Measurements from ENCODE around the gene TM4SF4.
A peak's percentile ranks its signal among the peaks of the same experiment; 100 is the strongest.

Gene TM4SF4

DNA sequence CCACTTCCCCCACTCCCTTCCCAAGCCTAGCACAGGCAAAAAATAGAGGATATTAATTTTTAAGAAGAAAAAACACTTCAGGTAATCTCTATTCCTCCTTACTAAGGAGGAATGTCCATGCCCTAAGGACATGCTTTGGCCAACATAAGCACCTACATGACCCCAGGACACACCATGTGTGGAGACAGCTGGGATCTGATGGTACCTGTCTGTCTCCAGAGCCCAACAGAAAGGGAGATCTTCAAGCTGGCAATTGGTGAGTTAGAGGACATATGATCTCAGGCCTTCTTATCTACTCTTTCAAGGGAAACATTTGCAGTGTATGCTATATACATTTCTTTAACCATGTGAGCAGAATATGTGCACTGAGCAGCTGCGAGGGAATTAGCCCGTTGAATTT, 7.0 kb downstream of the TM4SF4 start:
- DNase-seq (ENCODE audit: low read depth) = no peak

DNA sequence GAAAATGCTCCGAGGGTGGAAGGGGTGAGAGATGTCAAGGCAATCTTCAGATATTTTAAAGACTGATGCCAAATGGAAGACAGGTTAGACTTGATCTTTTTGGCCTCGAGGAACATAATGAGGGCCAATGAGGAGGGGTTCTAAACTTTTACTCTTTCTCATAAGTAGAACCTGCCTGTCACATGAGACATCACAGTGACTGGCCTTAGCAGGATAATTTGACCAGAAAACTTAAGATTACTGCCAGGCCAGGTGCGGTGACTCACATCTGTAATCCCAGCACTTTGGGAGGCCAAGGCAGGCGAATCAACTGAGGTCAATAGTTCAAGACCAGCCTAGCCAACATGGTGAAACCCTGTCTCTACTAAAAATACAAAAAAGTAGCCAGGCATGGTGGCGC, 12.2 kb downstream of the TM4SF4 start:
- DNase-seq (ENCODE audit: low read depth) = no peak

DNA sequence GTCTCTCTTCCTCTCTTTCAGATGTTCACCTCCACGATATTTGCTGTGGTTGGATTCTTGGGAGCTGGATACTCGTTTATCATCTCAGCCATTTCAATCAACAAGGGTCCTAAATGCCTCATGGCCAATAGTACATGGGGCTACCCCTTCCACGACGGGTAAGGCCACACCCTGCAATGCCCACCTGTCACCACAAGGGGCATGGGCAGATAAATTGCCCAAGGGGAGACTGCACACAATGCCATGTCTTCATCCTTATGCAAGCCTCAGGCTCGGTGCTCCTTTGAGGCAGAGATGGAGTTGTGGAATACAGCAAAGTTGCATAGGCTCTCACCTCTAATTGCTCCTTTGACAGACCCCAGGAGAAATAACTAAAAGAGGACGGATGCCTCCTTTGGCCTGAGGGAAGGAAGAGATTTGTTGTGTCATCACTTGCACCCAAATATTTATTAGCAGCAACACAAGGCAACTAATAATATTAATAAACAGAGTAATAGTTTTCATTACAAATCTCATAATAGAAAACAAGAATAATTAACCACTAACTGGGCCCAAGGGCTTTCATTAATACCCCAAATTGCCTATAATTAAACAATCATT, 13.2 kb downstream of the TM4SF4 start:
- DNase-seq (ENCODE audit: low read depth) = no peak

DNA sequence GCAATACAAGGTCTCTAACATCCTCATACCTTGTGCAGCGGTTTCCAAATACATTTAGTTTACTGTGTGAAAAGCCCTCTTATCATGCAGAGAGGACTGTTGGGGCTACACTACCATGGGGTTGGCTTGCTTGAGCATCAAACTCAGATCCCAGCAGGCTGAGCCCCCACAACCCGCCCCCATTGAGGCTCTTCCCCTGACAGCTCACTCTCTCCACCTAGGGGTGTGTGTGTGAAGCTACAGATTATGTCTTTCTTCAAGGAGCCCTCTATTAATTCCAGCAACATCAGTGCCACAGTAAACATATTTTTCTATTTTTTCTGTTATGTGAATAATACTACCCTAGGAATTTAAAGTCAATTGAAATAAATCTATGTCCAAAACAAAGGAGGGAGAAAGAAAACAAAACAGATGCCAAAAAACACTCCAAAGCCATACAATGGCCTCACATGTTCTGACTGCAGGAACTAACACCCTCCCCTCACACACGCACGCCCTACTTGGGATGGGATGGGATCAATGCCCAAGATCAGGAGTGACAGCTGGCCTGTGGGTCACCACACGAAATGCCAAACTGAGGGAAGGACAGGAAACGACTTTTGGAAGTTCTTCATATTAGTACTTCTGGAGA, 14.7 kb downstream of the TM4SF4 start:
- DNase-seq (ENCODE audit: low read depth) = no peak

DNA sequence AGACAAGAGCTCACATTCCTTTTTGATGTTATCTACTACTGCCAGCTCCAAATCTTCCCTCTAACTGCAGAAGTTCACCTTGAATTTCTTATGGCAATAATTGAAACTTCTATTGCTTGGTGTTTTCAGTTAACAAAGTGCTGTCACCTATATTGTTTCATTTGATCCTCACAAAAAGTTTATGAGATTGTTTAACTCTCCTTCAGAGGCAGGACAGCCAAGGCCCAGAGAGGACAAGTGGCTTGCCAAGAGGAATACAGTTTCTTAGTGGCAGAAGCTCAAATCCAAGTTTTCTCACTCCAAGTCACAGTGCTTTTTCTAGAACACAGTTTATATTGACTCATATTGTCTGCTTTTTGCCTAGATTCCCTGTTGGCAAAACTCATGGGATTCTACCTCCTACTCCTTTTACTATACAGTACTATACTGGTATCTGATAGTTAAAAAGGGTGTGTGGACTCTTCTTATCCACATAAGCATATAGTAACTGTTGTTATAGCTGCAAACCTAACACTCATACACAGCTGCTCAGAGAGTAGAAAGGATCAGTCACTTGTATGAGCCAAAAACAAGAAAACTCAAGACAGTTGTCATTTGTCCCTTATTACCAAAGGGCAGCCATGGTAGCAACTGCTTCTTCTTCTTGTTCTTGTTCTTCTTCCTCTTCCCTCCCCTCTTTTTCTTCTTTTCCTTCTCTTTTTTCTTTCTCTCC, 15.9 kb downstream of the TM4SF4 start:
- DNase-seq (ENCODE audit: low read depth) = no peak

DNA sequence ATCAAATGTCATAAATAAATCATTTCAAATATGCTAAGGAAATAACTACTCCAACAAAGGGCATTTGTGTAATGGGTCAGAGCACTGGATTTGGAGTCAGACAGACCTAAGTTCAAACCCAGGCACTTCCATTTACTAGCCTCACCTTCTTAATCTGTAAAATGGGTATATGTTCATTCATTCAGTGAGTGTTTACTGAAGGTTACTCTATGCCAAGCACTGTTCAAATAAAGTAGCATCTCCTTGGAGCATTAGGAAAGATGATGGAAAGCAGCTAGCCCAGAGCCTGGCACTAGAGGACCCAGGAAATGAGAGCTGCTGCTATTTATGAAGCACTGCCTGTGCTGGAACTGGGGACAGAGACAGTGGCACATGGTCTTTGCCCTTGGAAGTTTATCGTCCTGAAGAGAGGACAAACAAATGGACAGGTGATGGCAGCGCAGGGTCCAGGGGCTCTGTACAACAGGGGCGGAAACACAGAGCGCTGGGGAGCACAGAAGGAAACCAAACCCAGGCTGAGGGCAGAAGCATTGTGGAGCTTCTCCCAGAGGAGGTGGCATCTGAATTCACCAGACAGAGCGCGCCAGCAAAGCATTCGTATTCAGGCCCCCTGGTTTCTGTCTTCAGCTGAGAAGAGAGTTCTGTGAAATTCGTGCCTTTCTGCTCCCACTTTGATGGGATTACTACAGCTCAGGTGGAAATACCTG, 19.0 kb downstream of the TM4SF4 start:
- no peak for DNase-seq (ENCODE audit: low read depth)

DNA sequence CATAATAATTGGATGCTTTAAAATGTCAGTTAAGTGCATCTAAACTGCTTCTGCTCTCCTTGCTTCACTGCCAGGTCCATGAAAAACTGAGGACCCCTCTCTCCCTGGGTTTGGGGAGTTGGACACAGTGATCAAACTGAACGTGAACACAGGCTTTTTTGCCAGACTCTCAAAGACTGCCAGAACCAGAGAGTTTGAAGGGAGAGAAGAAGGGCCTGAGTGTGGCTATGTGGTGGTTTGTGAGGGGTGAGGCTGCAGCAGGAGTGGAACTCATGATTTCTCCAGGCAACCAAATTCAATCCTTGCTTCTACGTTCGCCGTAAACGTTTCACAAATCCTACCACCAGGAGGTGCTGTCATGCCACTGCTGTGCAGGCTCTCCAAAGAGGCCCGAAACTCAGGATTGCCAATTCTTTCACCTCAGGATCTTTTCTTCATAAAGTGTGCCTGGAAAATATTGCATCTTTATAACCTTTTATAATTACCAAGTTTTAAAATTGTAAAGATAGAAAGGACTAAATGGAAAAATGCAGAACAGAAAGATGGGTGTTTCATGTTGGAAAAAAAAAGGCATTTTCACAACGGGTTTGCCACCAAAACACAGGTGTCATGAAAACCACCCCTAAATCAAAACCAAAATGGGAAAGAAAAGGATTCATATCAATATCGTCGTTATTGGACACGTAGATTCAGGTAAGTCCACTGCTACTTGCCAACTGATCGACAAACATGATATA, 19.7 kb downstream of the TM4SF4 start:
- peak; percentile 69 for DNase-seq (ENCODE audit: low read depth)

DNA sequence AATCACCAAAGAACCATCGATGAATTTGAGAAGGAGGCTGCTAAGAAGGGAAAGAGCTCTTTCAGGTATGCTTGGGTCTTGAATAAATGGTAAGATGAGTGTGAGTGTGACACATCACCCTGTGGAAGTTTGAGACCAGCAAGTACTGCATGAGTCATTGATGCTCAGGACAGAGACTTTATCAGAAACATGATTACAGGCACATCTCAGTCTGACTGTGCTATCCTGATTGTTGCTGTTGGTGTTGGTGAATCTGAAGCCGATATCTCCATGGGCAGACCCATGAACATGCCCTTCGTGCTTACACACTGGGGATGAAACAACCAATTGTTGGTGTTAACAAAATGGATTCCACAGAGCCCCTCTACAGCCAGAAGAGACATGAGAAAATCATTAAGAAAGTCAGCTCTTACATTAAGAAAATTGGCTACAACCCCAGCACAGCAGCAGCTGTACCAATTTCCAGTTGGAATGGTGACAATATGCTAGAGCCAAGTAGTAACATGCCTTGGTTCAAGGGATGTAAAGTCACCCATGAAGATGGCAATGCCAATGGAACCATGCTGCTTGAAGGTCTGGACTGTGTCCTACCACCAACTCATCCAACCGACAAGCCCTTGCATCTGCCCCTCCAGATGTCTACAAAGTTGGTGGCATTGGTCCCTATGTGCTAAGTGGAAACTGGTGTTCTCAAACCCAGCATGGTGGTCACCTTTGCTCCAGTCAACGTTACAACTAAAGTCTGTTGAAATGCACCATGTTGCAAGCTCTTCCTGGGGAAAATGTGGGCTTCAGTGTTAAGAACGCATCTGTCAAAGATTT, 20.5 kb downstream of the TM4SF4 start:
- peak; percentile 92 for DNase-seq (ENCODE audit: low read depth)

DNA sequence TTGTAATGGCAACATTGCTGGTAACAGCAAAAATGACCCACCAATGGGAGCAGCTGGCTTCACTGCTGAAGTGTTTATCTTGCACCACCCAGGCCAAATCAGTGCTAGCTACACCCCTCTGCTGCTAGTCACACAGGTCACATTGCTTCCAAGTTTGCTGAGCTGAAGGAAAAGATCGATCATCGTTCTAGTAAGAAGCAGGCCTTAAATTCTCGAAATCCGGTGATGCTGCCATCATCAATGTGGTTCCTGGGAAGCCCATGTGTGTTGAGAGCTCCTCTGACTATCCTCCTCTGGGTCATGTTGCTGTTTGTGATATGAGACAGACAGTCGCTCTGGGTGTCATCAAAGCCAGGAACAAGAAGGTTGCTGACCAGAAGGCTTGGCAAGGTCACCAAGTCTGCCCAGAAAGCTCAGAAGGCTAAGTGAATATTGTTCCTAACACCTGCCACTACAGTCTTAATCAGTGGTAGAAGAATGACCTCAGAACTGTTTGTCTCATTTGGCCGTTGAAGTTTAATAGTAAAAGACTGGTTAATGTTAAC, 21.2 kb downstream of the TM4SF4 start:
- no peak for DNase-seq (ENCODE audit: low read depth)

DNA sequence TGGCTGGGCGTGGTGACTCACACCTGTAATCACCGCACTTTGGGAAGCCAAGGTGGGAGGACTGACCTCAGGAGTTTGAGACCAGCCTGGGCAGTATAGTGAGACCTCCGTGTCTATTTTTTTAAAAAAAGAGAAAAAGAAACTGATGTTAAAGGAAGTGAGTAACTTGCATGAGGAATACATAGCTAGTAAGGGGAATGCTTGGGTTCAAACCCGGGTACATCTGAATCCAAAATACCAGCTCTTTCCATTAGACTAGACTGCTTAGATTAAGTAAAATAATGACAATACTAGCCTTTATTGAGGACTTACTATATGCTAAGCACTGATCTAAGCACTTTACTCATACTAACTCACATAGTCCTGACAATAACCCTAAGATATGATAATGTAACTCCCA, 22.4 kb downstream of the TM4SF4 start:
- no peak for DNase-seq (ENCODE audit: low read depth)

DNA sequence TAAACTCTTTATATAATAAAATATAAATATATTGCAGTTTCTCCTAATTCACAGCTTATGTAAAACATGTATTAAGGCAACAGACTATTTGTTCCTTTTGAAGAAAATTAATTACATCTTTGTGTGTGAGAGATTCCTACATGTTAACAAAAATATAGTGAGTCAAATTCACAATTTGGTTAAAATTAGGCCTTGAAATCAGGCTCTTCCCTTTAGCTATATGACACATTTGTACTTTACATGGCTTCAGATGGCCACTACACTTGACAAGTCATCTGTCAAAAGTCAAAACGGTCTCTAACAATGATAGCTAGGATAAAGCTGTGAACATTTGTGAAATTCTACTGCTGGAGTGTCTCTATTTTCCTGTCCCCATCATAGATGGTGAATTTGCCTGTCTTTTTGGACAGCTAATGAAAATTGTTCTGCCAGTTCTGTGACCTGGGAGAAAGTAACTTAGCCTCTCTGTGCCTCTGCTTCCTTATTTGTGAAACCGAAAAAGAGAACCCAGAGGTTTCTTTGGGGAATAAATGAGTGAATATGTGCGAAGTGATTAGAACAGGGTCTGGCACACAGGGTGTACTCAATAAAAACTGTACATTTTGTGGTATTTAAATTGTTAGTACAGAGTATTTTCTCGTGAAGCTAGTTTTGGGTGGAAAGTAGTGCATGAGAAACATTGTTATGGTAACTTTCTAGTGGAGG, 23.6 kb downstream of the TM4SF4 start:
- no peak for DNase-seq (ENCODE audit: low read depth)

DNA sequence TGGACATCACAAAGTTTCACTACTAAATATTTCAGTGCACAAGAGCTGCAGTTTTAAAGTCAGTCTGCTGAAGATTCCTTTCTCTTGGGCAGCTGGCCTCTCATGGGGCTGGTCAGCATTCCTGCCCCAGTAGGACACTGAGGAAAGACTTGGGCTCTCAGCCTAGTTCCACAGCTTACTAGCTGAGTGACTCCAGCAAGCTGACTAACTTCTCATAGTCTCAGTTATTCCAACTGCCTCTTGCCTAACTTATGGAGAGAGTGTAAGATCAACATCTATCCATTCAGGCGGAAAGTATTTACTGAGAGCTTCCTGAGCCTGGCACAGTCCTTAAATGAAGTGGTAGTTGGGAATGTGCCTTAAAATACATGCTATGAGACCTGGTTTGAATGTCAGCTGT, 27.0 kb downstream of the TM4SF4 start:
- DNase-seq (ENCODE audit: low read depth) = peak; percentile 92

DNA sequence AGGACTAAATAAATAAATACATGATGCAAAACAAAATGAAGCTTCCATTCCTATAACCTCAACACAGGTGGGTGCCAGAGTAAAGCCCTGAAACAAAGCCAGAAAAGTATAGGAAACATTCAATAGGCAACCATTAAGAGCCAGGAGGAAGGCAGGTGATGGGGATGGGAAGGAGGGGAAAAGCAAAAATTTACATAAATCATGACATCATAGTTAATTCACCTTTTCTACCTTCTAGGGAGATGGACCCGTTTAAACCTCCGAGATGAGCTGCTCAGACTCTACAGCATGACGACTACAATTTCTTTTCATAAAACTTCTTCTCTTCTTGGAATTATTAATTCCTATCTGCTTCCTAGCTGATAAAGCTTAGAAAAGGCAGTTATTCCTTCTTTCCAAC, 27.9 kb downstream of the TM4SF4 start:
- DNase-seq (ENCODE audit: low read depth) = no peak

DNA sequence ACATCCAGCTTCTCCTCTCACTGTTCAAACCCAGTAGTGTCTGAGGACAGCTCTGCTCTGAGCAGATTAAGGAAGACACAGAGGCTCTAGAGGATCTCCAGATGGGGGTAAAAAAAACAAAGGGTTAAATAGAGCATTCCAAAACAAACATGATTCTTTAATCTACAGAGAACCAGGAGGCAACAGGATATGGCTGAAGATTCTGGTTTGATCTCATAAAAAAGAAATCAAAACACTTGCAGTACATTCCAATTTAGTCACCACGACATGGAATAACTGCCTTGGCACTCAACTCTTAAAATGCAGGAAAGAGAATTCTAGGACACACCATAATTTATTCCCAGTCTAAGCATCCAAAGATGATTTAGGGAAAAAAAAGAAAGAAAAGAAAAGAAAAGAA, 32.0 kb downstream of the TM4SF4 start:
- DNase-seq (ENCODE audit: low read depth) = no peak

DNA sequence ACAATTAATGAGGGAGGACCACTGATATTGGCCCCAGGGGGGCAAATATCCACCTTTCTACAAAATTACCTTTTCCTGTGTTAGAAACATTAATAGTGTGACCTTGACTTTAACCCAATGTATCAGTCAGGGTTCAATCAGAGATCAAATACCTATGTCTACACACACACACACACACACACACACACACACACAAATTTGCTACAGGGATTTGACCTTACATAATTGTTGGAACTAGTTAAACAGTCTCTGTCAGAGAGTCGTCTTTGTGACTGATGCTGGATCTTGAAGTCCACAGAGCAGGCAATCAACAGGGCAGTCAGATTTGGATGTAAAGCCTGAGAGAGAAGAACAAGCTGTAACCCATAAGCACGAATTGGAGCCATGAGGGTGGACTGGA, 32.5 kb downstream of the TM4SF4 start:
- no peak for DNase-seq (ENCODE audit: low read depth)

DNA sequence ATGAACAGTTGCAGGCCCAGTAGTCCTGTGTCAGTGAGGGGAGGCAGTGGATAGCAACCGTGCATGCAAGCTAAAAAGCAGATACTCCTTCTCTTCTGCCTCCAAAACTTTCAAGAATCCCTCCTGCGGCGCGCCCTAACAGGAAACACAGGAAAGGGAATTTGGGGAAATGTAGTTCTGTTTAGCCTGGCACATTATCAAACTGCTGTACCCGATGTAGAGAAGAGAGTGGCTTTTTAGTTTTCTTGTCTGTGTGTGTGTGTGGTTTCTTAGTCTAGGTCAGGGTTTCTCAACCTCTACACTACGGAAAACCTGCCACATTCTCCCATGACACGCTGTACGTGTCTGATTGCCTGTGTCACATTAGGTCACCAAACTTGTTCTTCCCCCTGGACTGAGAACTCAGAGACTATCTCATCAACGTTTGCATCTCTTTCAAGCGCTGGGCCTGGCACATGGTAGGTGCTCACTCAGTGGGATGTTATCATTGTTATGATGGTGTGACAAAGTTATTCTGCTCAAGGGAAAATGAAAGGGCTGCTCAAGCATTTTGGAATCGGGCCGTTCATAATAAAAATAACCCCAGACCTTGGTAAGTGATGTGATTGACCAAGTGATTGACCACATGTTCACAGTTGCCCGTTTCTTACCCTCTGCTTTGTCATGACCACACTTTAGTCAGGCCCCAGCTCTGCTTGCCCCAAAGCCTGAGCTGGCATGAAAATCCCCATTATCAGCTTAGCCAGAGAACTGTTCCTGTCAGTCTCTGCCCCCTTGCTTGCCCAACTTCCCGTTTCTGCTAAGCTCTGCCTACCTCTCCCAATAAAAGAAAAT, 33.2 kb downstream of the TM4SF4 start:
- DNase-seq (ENCODE audit: low read depth) = peak; percentile 50

DNA sequence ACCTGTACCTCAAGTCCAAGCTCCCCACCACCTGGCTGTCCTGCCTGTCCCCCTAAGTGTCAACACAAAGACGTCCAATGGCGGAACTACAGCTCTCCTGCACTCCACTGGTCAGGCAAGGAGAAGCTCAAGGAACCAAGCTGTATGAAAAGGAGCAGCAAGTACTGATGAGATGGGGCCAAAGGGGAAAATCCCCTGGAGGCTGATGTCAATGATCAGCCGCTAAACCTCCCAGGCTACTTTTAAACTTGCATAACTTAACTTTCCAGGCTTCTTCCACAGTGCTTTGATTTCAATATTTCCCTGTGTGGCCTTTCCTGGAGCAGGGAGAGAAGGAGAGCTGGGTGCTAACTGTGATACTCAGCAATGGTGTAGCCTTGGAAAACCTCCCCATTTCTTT, 35.0 kb downstream of the TM4SF4 start:
- DNase-seq (ENCODE audit: low read depth) = no peak

DNA sequence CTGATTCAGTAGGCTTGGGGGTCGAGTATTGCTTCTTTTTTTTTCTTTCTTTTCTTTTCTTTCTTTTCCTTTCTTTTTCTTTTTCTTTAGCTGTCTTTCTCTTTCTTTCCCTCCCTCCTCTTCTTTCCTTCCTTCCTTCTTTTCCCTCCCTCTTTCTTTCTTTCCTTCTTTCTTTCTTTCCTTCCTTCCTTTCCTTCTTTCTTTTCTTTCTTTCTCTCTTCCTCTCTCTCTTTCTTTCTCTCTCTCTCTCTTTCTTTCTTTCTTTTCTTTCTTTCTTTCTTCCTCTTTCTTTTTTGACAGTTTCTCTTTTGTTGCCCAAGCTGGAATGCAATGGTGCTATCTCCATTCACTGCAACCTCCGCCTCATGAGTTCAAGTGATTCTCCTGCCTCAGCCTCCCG, 36.0 kb downstream of the TM4SF4 start:
- DNase-seq (ENCODE audit: low read depth) = no peak

DNA sequence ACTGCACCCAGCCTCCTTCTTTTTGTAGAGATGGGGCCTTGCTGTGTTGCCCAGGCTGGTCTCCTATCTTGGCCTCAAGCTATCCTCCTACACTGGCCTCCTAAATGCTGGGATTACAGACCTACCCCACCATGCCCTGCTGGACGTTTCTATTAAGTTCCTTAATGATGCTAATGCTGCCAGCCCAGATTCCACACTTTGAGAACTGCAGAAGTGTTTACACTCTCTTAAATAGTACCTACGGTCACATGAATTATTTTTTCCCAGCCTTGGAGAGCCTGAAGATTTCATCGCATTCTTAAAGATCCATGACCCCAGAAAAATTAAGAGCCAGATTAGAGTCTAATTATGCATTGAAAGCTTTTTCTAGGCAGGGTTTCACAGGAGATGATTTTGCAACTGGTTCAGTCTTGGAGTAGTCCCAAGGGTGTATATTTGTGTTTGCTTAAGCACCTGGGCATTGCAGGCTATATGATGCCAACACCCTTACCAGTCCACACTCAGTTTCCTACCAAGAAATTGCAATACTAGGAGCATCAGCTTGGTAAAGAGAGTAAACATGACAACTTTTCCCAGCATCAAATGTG, 36.6 kb downstream of the TM4SF4 start:
- DNase-seq (ENCODE audit: low read depth) = no peak
